Mucosa of descending colon (tissue), 3 donors: ENCODE data around the gene EPDR1. TPM values are rescaled to one million over a fixed set of nuclear protein-coding genes. Genes with fewer than 3 reads are reported as not detected.

Experiments used
- ATAC-seq: fragments of 200-7000 bp; cut with Tn5 transposase; one replicate; pipeline ENCODE4 v1.9.1; 2020; ENCODE audit warnings: mild to moderate bottlenecking, moderate library complexity
- DNase-seq, 3 donors: peaks; one replicate each; pipeline ENCODE4 v3.0.0-alpha.2; 2020
- H3K36me3 ChIP-seq: fragments of 200-600 bp; one replicate; pipeline ENCODE4 v1.8.0; 2021; ENCODE audit warnings: low read depth, mild to moderate bottlenecking
- H3K4me1 ChIP-seq: fragments of 200-600 bp; one replicate; pipeline ENCODE4 v1.8.0; 2021; ENCODE audit warnings: low read depth, mild to moderate bottlenecking
- H3K4me3 ChIP-seq: fragments of 200-600 bp; one replicate; pipeline ENCODE4 v1.8.0; 2021; ENCODE audit warnings: mild to moderate bottlenecking
- H3K9me3 ChIP-seq: fragments of 200-600 bp; one replicate; pipeline ENCODE4 v1.8.0; 2021; ENCODE audit warnings: mild to moderate bottlenecking
- CTCF ChIP-seq: fragments of 200-600 bp; IDR thresholded peaks from one replicate; pipeline ENCODE4 v1.8.0; 2022; ENCODE audit warnings: antibody characterized with exemption, mild to moderate bottlenecking
- intact Hi-C, 2 donors: fragments of 100-400 bp; cut with DNase I in 1 of 2; cut with micrococcal nuclease in 1 of 2; formaldehyde crosslinking; loops; one replicate each; pipeline versions ENCODE4 v1.11.0 to v1.11.1; 2022; cut with DNase I, micrococcal nuclease
- total RNA-seq, 3 donors: library from RNA; stranded (reverse); fragmentation: NEBNext Ultra II Directional in 2 of 3; extraction: Animal tissue kit (Norgen Biotek cat#: 25700) in 2 of 3; gene quantifications; one replicate each; pipeline versions ENCODE4 v1.2.1 to v1.2.4, GENCODE V29; 2021 to 2023
- donor health status: DM: no; HTN: no; CAD: no; lungs with moderate emphysema.
- donor health status: DM: no; HTN: no; CAD: no.
- donor health status: DM: no; HTN: yes; CAD: no.

Gene EPDR1
- total RNA-seq, 3 donors from 2014 or later = 9.6 to 25.8 (median 13.6) TPM

- intact Hi-C loops = no loop called here
- Histone ChIP-seq H3K9me3 (no peaks in the 10 kb centered on the region), H3K4me3 (no peak overlapping the region), H3K4me1 (no peaks in the 10 kb centered on the region), H3K36me3 (no peaks in the 10 kb centered on the region)
- DNase-seq (no peak), ATAC-seq (no peak)
- TF ChIP-seq CTCF = no peak
Observed at GRCh38 chr7:37981664-37982063, 61.2 kb downstream of the EPDR1 start.

GRCh38 chr7:37982423-37982822 is 62.0 kb downstream of the EPDR1 start:
- intact Hi-C loops = no loop called here
- DNase-seq = no peak
- Histone ChIP-seq H3K36me3 (no peaks in the 10 kb centered on the region), H3K9me3 (no peaks in the 10 kb centered on the region), H3K4me1 (no peaks in the 10 kb centered on the region), H3K4me3 (no peak overlapping the region)
- ATAC-seq = no peak
- no peak for TF ChIP-seq CTCF

GRCh38 chr7:37984750-37985390 is 64.4 kb downstream of the EPDR1 start:
- ATAC-seq = no peak
- H3K9me3 ChIP-seq = no peaks in the 10 kb centered on the region

GRCh38 chr7:37986908-37987330 is 66.5 kb downstream of the EPDR1 start:
- DNase-seq (no peak), ATAC-seq (no peak)
- H3K4me1 ChIP-seq = peaks cover 3% of the 10 kb centered on the region
- no peaks in the 10 kb centered on the region for H3K36me3 ChIP-seq
- H3K9me3 ChIP-seq = no peaks in the 10 kb centered on the region
- H3K4me3 ChIP-seq = no peak overlapping the region
- intact Hi-C loops = no loop called here
- TF ChIP-seq CTCF = no peak

More at GRCh38 chr7:37984750-37985390, 64.4 kb downstream of the EPDR1 start:
- no peaks in the 10 kb centered on the region for H3K36me3 ChIP-seq
- no peak for DNase-seq
- intact Hi-C loops = no loop called here
- no peak overlapping the region for H3K4me3 ChIP-seq
- peaks cover 3% of the 10 kb centered on the region for H3K4me1 ChIP-seq
- TF ChIP-seq CTCF = no peak

- H3K4me3 ChIP-seq = no peak overlapping the region
- DNase-seq (peak in 1 of 3 donors; percentile 67), ATAC-seq (peak; percentile 97)
- intact Hi-C loops = no loop called here
- no peaks in the 10 kb centered on the region for H3K36me3 ChIP-seq
- H3K9me3 ChIP-seq = no peaks in the 10 kb centered on the region
- TF ChIP-seq CTCF = no peak
- H3K4me1 ChIP-seq = peaks cover 3% of the 10 kb centered on the region
Observed at GRCh38 chr7:37987732-37988131, 67.3 kb downstream of the EPDR1 start.
